ENCODE measurements around the gene TBX10.

TBX10 gene

GRCh38 chr11:67670316-67671210 lies 31.0 kb upstream of the TBX10 start:
- TF ChIP-seq POLR2A (IDR thresholded peaks at IDR 0.05; ENCODE audit: low read depth, low read length) (no peak), TAF1 (IDR thresholded peaks at IDR 0.05; ENCODE audit: borderline replicate concordance, low read depth, low read length) (no peak), POLR2AphosphoS5 (IDR thresholded peaks at IDR 0.05; ENCODE audit: low read depth, low read length) (no peak)
- DNase-seq (ENCODE audit: insufficient read length) (no peak), FAIRE-seq (no peak)

GRCh38 chr11:67668192-67668551 lies 28.6 kb upstream of the TBX10 start:
- no peak for TF ChIP-seq POLR2AphosphoS5 (IDR thresholded peaks at IDR 0.05; ENCODE audit: low read depth, low read length)
- TF ChIP-seq TAF1 (IDR thresholded peaks at IDR 0.05; ENCODE audit: borderline replicate concordance, low read depth, low read length), result no peak
- no peak for TF ChIP-seq POLR2A (IDR thresholded peaks at IDR 0.05; ENCODE audit: low read depth, low read length)
- DNase-seq (ENCODE audit: insufficient read length) (no peak), FAIRE-seq (no peak)

GRCh38 chr11:67667490-67668191 lies 28.1 kb upstream of the TBX10 start:
- TF ChIP-seq POLR2AphosphoS5 (IDR thresholded peaks at IDR 0.05; ENCODE audit: low read depth, low read length) (no peak), TAF1 (IDR thresholded peaks at IDR 0.05; ENCODE audit: borderline replicate concordance, low read depth, low read length) (no peak), POLR2A (IDR thresholded peaks at IDR 0.05; ENCODE audit: low read depth, low read length) (no peak)
- FAIRE-seq, result peak; percentile 76
- DNase-seq (ENCODE audit: insufficient read length), result no peak

GRCh38 chr11:67666676-67667489 lies 27.3 kb upstream of the TBX10 start:
- FAIRE-seq (peak; percentile 42), DNase-seq (ENCODE audit: insufficient read length) (no peak)
- TF ChIP-seq TAF1 (IDR thresholded peaks at IDR 0.05; ENCODE audit: borderline replicate concordance, low read depth, low read length), result no peak
- no peak for TF ChIP-seq POLR2AphosphoS5 (IDR thresholded peaks at IDR 0.05; ENCODE audit: low read depth, low read length)
- TF ChIP-seq POLR2A (IDR thresholded peaks at IDR 0.05; ENCODE audit: low read depth, low read length), result no peak

- DNase-seq (ENCODE audit: insufficient read length), result no peak
- TF ChIP-seq POLR2A (IDR thresholded peaks at IDR 0.05; ENCODE audit: low read depth, low read length) (no peak), POLR2AphosphoS5 (IDR thresholded peaks at IDR 0.05; ENCODE audit: low read depth, low read length) (no peak), TAF1 (IDR thresholded peaks at IDR 0.05; ENCODE audit: borderline replicate concordance, low read depth, low read length) (no peak)
- no peak for FAIRE-seq
Measured at GRCh38 chr11:67666303-67666645, 26.7 kb upstream of the TBX10 start.

- peak; percentile 36 for FAIRE-seq
- TF ChIP-seq TAF1 (IDR thresholded peaks at IDR 0.05; ENCODE audit: borderline replicate concordance, low read depth, low read length) (no peak), POLR2AphosphoS5 (IDR thresholded peaks at IDR 0.05; ENCODE audit: low read depth, low read length) (no peak), POLR2A (IDR thresholded peaks at IDR 0.05; ENCODE audit: low read depth, low read length) (no peak)
- DNase-seq (ENCODE audit: insufficient read length), result peak; percentile 26
Measured at GRCh38 chr11:67665541-67666302, 26.2 kb upstream of the TBX10 start.

GRCh38 chr11:67664696-67665540 lies 25.4 kb upstream of the TBX10 start:
- no peak for TF ChIP-seq TAF1 (IDR thresholded peaks at IDR 0.05; ENCODE audit: borderline replicate concordance, low read depth, low read length)
- TF ChIP-seq POLR2A (IDR thresholded peaks at IDR 0.05; ENCODE audit: low read depth, low read length), result no peak
- no peak for TF ChIP-seq POLR2AphosphoS5 (IDR thresholded peaks at IDR 0.05; ENCODE audit: low read depth, low read length)
- no peak for DNase-seq (ENCODE audit: insufficient read length)
- FAIRE-seq, result peak; percentile 33

- TF ChIP-seq TAF1 (IDR thresholded peaks at IDR 0.05; ENCODE audit: borderline replicate concordance, low read depth, low read length) (no peak), POLR2A (IDR thresholded peaks at IDR 0.05; ENCODE audit: low read depth, low read length) (no peak)
- DNase-seq (ENCODE audit: insufficient read length) (peak; percentile 17), FAIRE-seq (no peak)
Measured at GRCh38 chr11:67664213-67664585, 24.6 kb upstream of the TBX10 start.

GRCh38 chr11:67663532-67664212 lies 24.1 kb upstream of the TBX10 start:
- FAIRE-seq (no peak), DNase-seq (ENCODE audit: insufficient read length) (no peak)
- no peak for TF ChIP-seq TAF1 (IDR thresholded peaks at IDR 0.05; ENCODE audit: borderline replicate concordance, low read depth, low read length)
- TF ChIP-seq POLR2A (IDR thresholded peaks at IDR 0.05; ENCODE audit: low read depth, low read length), result no peak
- TF ChIP-seq POLR2AphosphoS5 (IDR thresholded peaks at IDR 0.05; ENCODE audit: low read depth, low read length), result no peak
